Trophoblast cell (in vitro differentiated cells and primary cell): ENCODE results near the gene MBTPS2.

ENCODE experiments used
- DNase-seq, 2 donors: peaks; one replicate each; pipeline ENCODE4 v3.0.0-alpha.2; 2016
- H2AFZ ChIP-seq: 2 replicates; pipeline ENCODE4 v1.6.1; 2013; ENCODE audit warnings: low read length, moderate library complexity, mild to moderate bottlenecking; ENCODE audit not compliant: insufficient read depth, poor library complexity
- H2AK5ac ChIP-seq: 2 replicates; pipeline ENCODE4 v1.6.1; 2013; ENCODE audit warnings: mild to moderate bottlenecking, low read length
- H2BK120ac ChIP-seq: 2 replicates; pipeline ENCODE4 v1.6.1; 2013; ENCODE audit warnings: low read length, mild to moderate bottlenecking, moderate library complexity; ENCODE audit not compliant: insufficient read depth, poor library complexity
- H2BK12ac ChIP-seq: 2 replicates; pipeline ENCODE4 v1.6.1; 2013; ENCODE audit warnings: mild to moderate bottlenecking, low read length, moderate library complexity
- H2BK5ac ChIP-seq: 2 replicates; pipeline ENCODE4 v1.6.1; 2013; ENCODE audit warnings: low read length, low read depth, moderate library complexity, mild to moderate bottlenecking; ENCODE audit not compliant: poor library complexity
- H3K14ac ChIP-seq: 2 replicates; pipeline ENCODE4 v1.6.1; 2013; ENCODE audit warnings: mild to moderate bottlenecking, low read length
- H3K18ac ChIP-seq: 2 replicates; pipeline ENCODE4 v1.6.1; 2013; ENCODE audit warnings: mild to moderate bottlenecking, low read length
- H3K23ac ChIP-seq: 2 replicates; pipeline ENCODE4 v1.6.1; 2013; ENCODE audit warnings: low read length
- H3K27ac ChIP-seq: 2 replicates; pipeline ENCODE4 v1.5.1; 2013; ENCODE audit warnings: low read depth, mild to moderate bottlenecking, inconsistent platforms, low read length, moderate library complexity
- H3K27me3 ChIP-seq: 2 replicates; pipeline ENCODE4 v1.6.1; 2013; ENCODE audit warnings: inconsistent platforms, mild to moderate bottlenecking, low read length, moderate library complexity; ENCODE audit not compliant: insufficient read depth
- H3K36me3 ChIP-seq, 2 experiments: 1 replicate in 1 of 2; 2 replicates in 1 of 2; pipeline ENCODE4 v1.6.1; 2013; ENCODE audit warnings: low read length in 2 of 2, mild to moderate bottlenecking in 2 of 2, moderate library complexity in 1 of 2; ENCODE audit not compliant: insufficient read depth in 2 of 2, control insufficient read depth in 1 of 2
- H3K4ac ChIP-seq: 2 replicates; pipeline ENCODE4 v1.6.1; 2013; ENCODE audit warnings: low read depth, mild to moderate bottlenecking, low read length, moderate library complexity
- H3K4me1 ChIP-seq, 2 experiments: 1 replicate in 1 of 2; 2 replicates in 1 of 2; pipeline ENCODE4 v1.6.1; 2013; ENCODE audit warnings: low read length in 2 of 2, mild to moderate bottlenecking in 2 of 2, moderate library complexity in 1 of 2; ENCODE audit not compliant: insufficient read depth in 2 of 2, control insufficient read depth in 1 of 2
- H3K4me2 ChIP-seq: 2 replicates; pipeline ENCODE4 v1.6.1; 2013; ENCODE audit warnings: inconsistent platforms, mild to moderate bottlenecking, low read length, moderate library complexity
- H3K4me3 ChIP-seq: 2 replicates; pipeline ENCODE4 v1.5.1; 2013; ENCODE audit warnings: mild to moderate bottlenecking, low read depth, low read length, inconsistent platforms
- H3K79me1 ChIP-seq: one replicate; pipeline ENCODE4 v1.6.1; 2013; ENCODE audit warnings: low read length
- H3K79me2 ChIP-seq: 2 replicates; pipeline ENCODE4 v1.6.1; 2013; ENCODE audit warnings: low read length, mild to moderate bottlenecking; ENCODE audit not compliant: control insufficient read depth, insufficient read depth, poor library complexity
- H3K9ac ChIP-seq: 2 replicates; pipeline ENCODE4 v1.6.1; 2013; ENCODE audit warnings: mild to moderate bottlenecking, low read length
- H3K9me3 ChIP-seq: 2 replicates; pipeline ENCODE4 v1.6.1; 2013; ENCODE audit warnings: low read depth, mild to moderate bottlenecking, control low read depth, inconsistent platforms, low read length; ENCODE audit not compliant: insufficient read depth
- H4K12ac ChIP-seq: 2 replicates; pipeline ENCODE4 v1.6.1; 2013; ENCODE audit warnings: low read depth, mild to moderate bottlenecking, low read length, moderate library complexity
- H4K8ac ChIP-seq: 2 replicates; pipeline ENCODE4 v1.6.1; 2013; ENCODE audit warnings: low read depth, mild to moderate bottlenecking, low read length, moderate library complexity
- H4K91ac ChIP-seq: one replicate; pipeline ENCODE4 v1.6.1; 2013; ENCODE audit warnings: low read depth, mild to moderate bottlenecking, low read length, moderate library complexity
- WGBS: extraction: QIAGEN DNeasy Blood & Tissue Kit; methylation state at CpG from one replicate; pipeline ENCODE4 v1.1.7; 2013; ENCODE audit warnings: missing lambda C conversion rate; ENCODE audit not compliant: insufficient read length, insufficient coverage; ENCODE audit errors: extremely low coverage; 5-methylcytosine and 5-hydroxymethylcytosine counted together

Gene MBTPS2

GRCh38 chrX:21855937-21856415, 16.6 kb downstream of the MBTPS2 start, which contains the start of gene YY2:
Gene YY2, plus strand, starts transcription at chrX:21855987. Its CDS starts 498 bp downstream, at chrX:21856485.
- H3K79me2 ChIP-seq: no peaks in the 10 kb centered on the region
- no peak within 1 kb of the TSS for H2AFZ ChIP-seq
- H2BK120ac ChIP-seq: no peak within 1 kb of the TSS
- WGBS: no CpG with 5 or more reads among the region's 29 CpGs
- no peak within 1 kb of the TSS for H3K9ac ChIP-seq
- no peak within 1 kb of the TSS for H4K8ac ChIP-seq
- H2BK12ac ChIP-seq: no peak within 1 kb of the TSS
- no peak within 1 kb of the TSS for H2BK5ac ChIP-seq
- no peaks in the 10 kb centered on the region for H3K27me3 ChIP-seq
- no peak within 1 kb of the TSS for H3K23ac ChIP-seq
- H3K4me3 ChIP-seq: no peak within 1 kb of the TSS
- no peaks in the 10 kb centered on the region for H3K4me1 ChIP-seq
- H3K36me3 ChIP-seq: peaks cover 9 to 12% of the 10 kb centered on the region in 2 experiments
- no peak within 1 kb of the TSS for H3K14ac ChIP-seq
- no peak within 1 kb of the TSS for H2AK5ac ChIP-seq
- no peak within 1 kb of the TSS for H3K4ac ChIP-seq
- H3K27ac ChIP-seq: no peak within 1 kb of the TSS
- no peak for DNase-seq
- no peak within 1 kb of the TSS for H4K12ac ChIP-seq
- H3K18ac ChIP-seq: no peak within 1 kb of the TSS
- no peak within 1 kb of the TSS for H4K91ac ChIP-seq
- H3K79me1 ChIP-seq: no peaks in the 10 kb centered on the region
- H3K9me3 ChIP-seq: no peaks in the 10 kb centered on the region
- H3K4me2 ChIP-seq: no peak within 1 kb of the TSS

GRCh38 chrX:21856504-21856903, 17.1 kb downstream of the MBTPS2 start:
- Histone ChIP-seq H3K9ac (no peak overlapping the region), H4K12ac (no peak overlapping the region), H3K4ac (no peak overlapping the region), H4K91ac (no peak overlapping the region), H3K23ac (no peak overlapping the region), H3K27me3 (no peaks in the 10 kb centered on the region), H3K14ac (no peak overlapping the region), H2AFZ (no peak overlapping the region), H3K18ac (no peak overlapping the region), H3K79me1 (no peaks in the 10 kb centered on the region), H3K27ac (no peak overlapping the region), H3K4me2 (no peak overlapping the region), H3K36me3 (peaks cover 8 to 12% of the 10 kb centered on the region in 2 experiments), H2AK5ac (no peak overlapping the region), H2BK12ac (no peak overlapping the region), H3K9me3 (no peaks in the 10 kb centered on the region), H2BK5ac (no peak overlapping the region), H3K79me2 (no peaks in the 10 kb centered on the region), H4K8ac (no peak overlapping the region), H2BK120ac (no peak overlapping the region), H3K4me3 (no peak overlapping the region), H3K4me1 (no peaks in the 10 kb centered on the region)
- no peak for DNase-seq
- no CpG with 5 or more reads among the region's 21 CpGs for WGBS

- H3K14ac ChIP-seq: no peak overlapping the region
- no peak overlapping the region for H3K27ac ChIP-seq
- H3K4me1 ChIP-seq: no peaks in the 10 kb centered on the region
- no CpG with 5 or more reads among the region's 1 CpG for WGBS
- no peak overlapping the region for H3K4me2 ChIP-seq
- H3K18ac ChIP-seq: no peak overlapping the region
- H2BK12ac ChIP-seq: no peak overlapping the region
- H4K8ac ChIP-seq: no peak overlapping the region
- H4K12ac ChIP-seq: no peak overlapping the region
- H2AFZ ChIP-seq: no peak overlapping the region
- H2BK5ac ChIP-seq: no peak overlapping the region
- H3K27me3 ChIP-seq: no peaks in the 10 kb centered on the region
- H3K79me1 ChIP-seq: no peaks in the 10 kb centered on the region
- no peaks in the 10 kb centered on the region for H3K36me3 ChIP-seq
- no peak overlapping the region for H2BK120ac ChIP-seq
- H3K79me2 ChIP-seq: no peaks in the 10 kb centered on the region
- no peak overlapping the region for H3K4ac ChIP-seq
- no peak overlapping the region for H3K4me3 ChIP-seq
- no peaks in the 10 kb centered on the region for H3K9me3 ChIP-seq
- no peak overlapping the region for H4K91ac ChIP-seq
- no peak overlapping the region for H2AK5ac ChIP-seq
- DNase-seq: no peak
- H3K9ac ChIP-seq: no peak overlapping the region
- no peak overlapping the region for H3K23ac ChIP-seq
Measured at GRCh38 chrX:21863241-21863640, 23.8 kb downstream of the MBTPS2 start.

GRCh38 chrX:21865436-21865835, 26.0 kb downstream of the MBTPS2 start:
- H2BK12ac ChIP-seq: no peak overlapping the region
- no peak overlapping the region for H3K4me3 ChIP-seq
- H2BK5ac ChIP-seq: no peak overlapping the region
- H3K14ac ChIP-seq: no peak overlapping the region
- no peak overlapping the region for H4K8ac ChIP-seq
- DNase-seq: no peak
- H2AK5ac ChIP-seq: no peak overlapping the region
- no peaks in the 10 kb centered on the region for H3K79me1 ChIP-seq
- H3K4ac ChIP-seq: no peak overlapping the region
- no peak overlapping the region for H4K12ac ChIP-seq
- H3K36me3 ChIP-seq: no peaks in the 10 kb centered on the region
- H2BK120ac ChIP-seq: no peak overlapping the region
- H2AFZ ChIP-seq: no peak overlapping the region
- no peak overlapping the region for H4K91ac ChIP-seq
- no peak overlapping the region for H3K23ac ChIP-seq
- no peaks in the 10 kb centered on the region for H3K79me2 ChIP-seq
- no peaks in the 10 kb centered on the region for H3K27me3 ChIP-seq
- H3K4me1 ChIP-seq: no peaks in the 10 kb centered on the region
- no peak overlapping the region for H3K27ac ChIP-seq
- H3K9me3 ChIP-seq: no peaks in the 10 kb centered on the region
- H3K4me2 ChIP-seq: no peak overlapping the region
- H3K18ac ChIP-seq: no peak overlapping the region
- H3K9ac ChIP-seq: no peak overlapping the region
